GM12878 (cell line): Measurements from ENCODE around the gene GID4. TPM values are rescaled to one million over a fixed set of nuclear protein-coding genes. Genes with fewer than 3 reads are reported as not detected.

ENCODE experiments used
- ATAC-seq: fragments of 200-7000 bp; cut with Tn5 transposase; 3 replicates; pipeline ENCODE4 v1.9.1; 2020; ENCODE audit warnings: mild to moderate bottlenecking, moderate library complexity
- BruUV-seq: library from RNA; stranded (reverse); fragments of 400-500 nt; replicated peaks from 2 replicates; lab custom pipeline; 2021; lab: Mats Ljungman, UMichigan
- CTCF ChIA-PET: fragments of 300-600 bp; sonication (Branson Sonifier 250); formaldehyde crosslinking; extraction: SDS; loops from one replicate; lab custom pipeline; 2021; ENCODE audit warnings: inconsistent platforms; lab: Yijun Ruan, JAX
- POLR2A ChIA-PET: fragments of 350-600 bp; formaldehyde crosslinking; extraction: SDS; loops from one replicate; lab custom pipeline; 2021; ENCODE audit warnings: inconsistent platforms; lab: Charles Lee
- RAD21 ChIA-PET: fragments of 300-600 bp; sonication (Branson Sonifier 250); formaldehyde crosslinking; loops from one replicate; lab custom pipeline; 2023; ENCODE audit warnings: antibody characterized with exemption; ENCODE audit not compliant: unreplicated experiment; lab: Charles Lee
- SMC1A ChIA-PET: fragments of 300-600 bp; sonication (Branson Sonifier 250); formaldehyde crosslinking; loops from one replicate; lab custom pipeline; 2023; ENCODE audit not compliant: unreplicated experiment, uncharacterized antibody; lab: Charles Lee
- DNase-seq: peaks from one replicate; pipeline ENCODE4 v3.0.0-alpha.2; 2011; ENCODE audit warnings: low read depth, low spot score
- FAIRE-seq: peaks from 3 replicates; lab custom pipeline; 2011; peaks lifted over from hg19 to GRCh38; lab: Jason Lieb, UNC
- H2AFZ ChIP-seq: 2 replicates; pipeline ENCODE4 v1.6.0; 2011; ENCODE audit warnings: low read depth, low read length, control low read depth; ENCODE audit not compliant: control insufficient read depth
- H3K27ac ChIP-seq: 2 replicates; pipeline ENCODE4 v1.5.1; 2011; ENCODE audit warnings: control low read depth; ENCODE audit not compliant: control insufficient read depth, insufficient read depth
- H3K27me3 ChIP-seq, 2 experiments: replicated peaks in 1 of 2; 2 replicates each; pipeline versions ENCODE4 v1.6.0 to v1.6.1; 2011; ENCODE audit warnings: low read length in 1 of 2; ENCODE audit not compliant: control insufficient read depth in 2 of 2, insufficient read depth in 2 of 2
- H3K36me3 ChIP-seq, 2 experiments: 2 replicates each; pipeline ENCODE4 v1.5.1; 2011; ENCODE audit warnings: low read length in 1 of 2; ENCODE audit not compliant: control insufficient read depth in 2 of 2, insufficient read depth in 2 of 2
- H3K4me1 ChIP-seq: 2 replicates; pipeline ENCODE4 v1.6.1; 2011; ENCODE audit warnings: mild to moderate bottlenecking, low read length, moderate library complexity, mixed read lengths; ENCODE audit not compliant: control insufficient read depth, insufficient read depth
- H3K4me2 ChIP-seq: 2 replicates; pipeline ENCODE4 v1.6.0; 2011; ENCODE audit warnings: control low read depth; ENCODE audit not compliant: control insufficient read depth, insufficient read depth
- H3K4me3 ChIP-seq: fragments of 200-600 bp; sonication (generic); 2 replicates; pipeline ENCODE4 v1.5.1; 2016
- H3K79me2 ChIP-seq: 2 replicates; pipeline ENCODE4 v1.6.0; 2011; ENCODE audit warnings: low read length; ENCODE audit not compliant: control insufficient read depth, insufficient read depth
- H3K9ac ChIP-seq: 2 replicates; pipeline ENCODE4 v1.8.0; 2011; ENCODE audit warnings: low read length, control low read depth, mixed read lengths; ENCODE audit not compliant: control insufficient read depth, insufficient read depth
- H3K9me3 ChIP-seq: replicated peaks from 3 replicates; pipeline ENCODE4 v1.5.1; 2011; ENCODE audit warnings: mild to moderate bottlenecking, low read length; ENCODE audit not compliant: control insufficient read depth, insufficient read depth
- H4K20me1 ChIP-seq: 2 replicates; pipeline ENCODE4 v1.6.0; 2011; ENCODE audit not compliant: control insufficient read depth, insufficient read depth
- ATF7 ChIP-seq: fragments of 450-650 bp; IDR thresholded peaks from 2 replicates; pipeline ENCODE4 v1.6.1; 2016; ENCODE audit warnings: low read depth, mild to moderate bottlenecking
- DPF2 ChIP-seq: fragments of 450-650 bp; IDR thresholded peaks from 2 replicates; pipeline ENCODE4 v1.6.1; 2017; ENCODE audit warnings: mild to moderate bottlenecking
- MYC ChIP-seq: IDR thresholded peaks from 2 replicates; pipeline ENCODE4 v1.6.1; 2011; ENCODE audit warnings: mild to moderate bottlenecking, low read length, moderate library complexity, inconsistent platforms; ENCODE audit not compliant: insufficient read depth, insufficient replicate concordance, insufficient read length, severe bottlenecking
- PKNOX1 ChIP-seq: fragments of 450-650 bp; IDR thresholded peaks from 2 replicates; pipeline ENCODE4 v1.6.1; 2016; ENCODE audit warnings: mild to moderate bottlenecking
- ZNF207 ChIP-seq: fragments of 450-650 bp; IDR thresholded peaks from 2 replicates; pipeline ENCODE4 v1.6.1; 2014; ENCODE audit warnings: antibody characterized with exemption, mild to moderate bottlenecking, borderline replicate concordance
- WGBS: methylation state at CpG from one replicate; pipeline ENCODE4 v1.1.6; 2016; ENCODE audit warnings: low lambda C conversion rate; ENCODE audit not compliant: insufficient replicate concordance, insufficient coverage; ENCODE audit errors: missing lambda C conversion rate; 5-methylcytosine and 5-hydroxymethylcytosine counted together
- in situ Hi-C: fragments of 300-500 bp; cut with MboI; formaldehyde crosslinking; loops from 9 replicates; pipeline ENCODE4 v1.14.3; 2018; ENCODE audit warnings: mixed read lengths
- intact Hi-C: fragments of 100-400 bp; cut with micrococcal nuclease; formaldehyde crosslinking; loops from one replicate; pipeline ENCODE4 v1.14.2; 2022; ENCODE audit not compliant: unreplicated experiment
- polyA plus RNA-seq, 11 experiments: library from polyadenylated mRNA; depleted of rRNA in 4 of 11; unstranded in 6 of 11; stranded (reverse) in 5 of 11; fragments of >200 nt; fragmentation: Nextera tagmentation in 4 of 11; fragmentation: Illumina TruSeq in 1 of 11; extraction: Ambion mirVana in 4 of 11; extraction: Trizol in 1 of 11; gene quantifications; 1 replicate in 1 of 11; 2 replicates in 10 of 11; pipeline versions ENCODE4 v1.2.1 to v1.2.3, GENCODE V29; 2011 to 2016; ENCODE audit warnings: inconsistent platforms in 2 of 11, missing spikeins in 2 of 11, low read depth in 1 of 11
- total RNA-seq, 4 experiments: library from RNA; depleted of rRNA in 3 of 4; stranded (reverse); fragments of >200 nt in 3 of 4; fragmentation: Illumina TruSeq in 1 of 4; extraction: Trizol in 1 of 4; gene quantifications; 2 replicates each; pipeline versions ENCODE4 v1.2.1 to v1.2.3, GENCODE V29; 2013 to 2021
- TF ChIP-seq, protein P1 (sequence below): IDR thresholded peaks from 2 replicates; pipeline ENCODE4 v1.6.1; 2011; ENCODE audit warnings: mild to moderate bottlenecking, low read depth, low read length, moderate library complexity; ENCODE audit not compliant: insufficient replicate concordance
- TF ChIP-seq, protein P2 (sequence below): fragments of 450-650 bp; conservative IDR thresholded peaks from 2 replicates; pipeline ENCODE4 v1.6.1; 2017; ENCODE audit warnings: mild to moderate bottlenecking, moderate library complexity
- TF ChIP-seq, protein P3 (sequence below): IDR thresholded peaks from 2 replicates; pipeline ENCODE4 v1.6.1; 2012; ENCODE audit warnings: mild to moderate bottlenecking, low read depth, low read length

Gene GID4
- total and polyA plus RNA-seq, 10 of the 15 experiments (the other 5 are each of a cell fraction or from before 2014, with no cell fraction given): 0.93 to 7.3 (median 3.6) TPM

- TF ChIP-seq ZNF207: no peak
- TF ChIP-seq, protein P1, sequence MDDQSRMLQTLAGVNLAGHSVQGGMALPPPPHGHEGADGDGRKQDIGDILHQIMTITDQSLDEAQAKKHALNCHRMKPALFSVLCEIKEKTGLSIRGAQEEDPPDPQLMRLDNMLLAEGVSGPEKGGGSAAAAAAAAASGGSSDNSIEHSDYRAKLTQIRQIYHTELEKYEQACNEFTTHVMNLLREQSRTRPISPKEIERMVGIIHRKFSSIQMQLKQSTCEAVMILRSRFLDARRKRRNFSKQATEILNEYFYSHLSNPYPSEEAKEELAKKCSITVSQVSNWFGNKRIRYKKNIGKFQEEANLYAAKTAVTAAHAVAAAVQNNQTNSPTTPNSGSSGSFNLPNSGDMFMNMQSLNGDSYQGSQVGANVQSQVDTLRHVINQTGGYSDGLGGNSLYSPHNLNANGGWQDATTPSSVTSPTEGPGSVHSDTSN: no peak
- no peak for TF ChIP-seq ATF7
- TF ChIP-seq, all 136 proteins: peak for 0
- in situ Hi-C loops: no loop called here
- no TSS peak for BruUV-seq
- Histone ChIP-seq H2AFZ (no peak overlapping the region), H3K4me2 (no peak overlapping the region), H3K9me3 (no peaks in the 10 kb centered on the region), H3K27me3 (no peaks in the 10 kb centered on the region), H3K9ac (no peak overlapping the region), H4K20me1 (no peaks in the 10 kb centered on the region), H3K27ac (no peak overlapping the region), H3K4me3 (no peak overlapping the region), H3K4me1 (no peaks in the 10 kb centered on the region), H3K79me2 (no peaks in the 10 kb centered on the region), H3K36me3 (no peaks in the 10 kb centered on the region)
- no peak for DNase-seq
- no peak for FAIRE-seq
- ChIA-PET POLR2A (no interaction called here), RAD21 (no interaction called here), CTCF (no interaction called here), SMC1A (no interaction called here)
- 18% methylated on average over 6 of the region's 6 CpGs for WGBS
- no peak for ATAC-seq
- intact Hi-C loops: no loop called here
Observed at GRCh38 chr17:18074566-18075272, 35.5 kb downstream of the GID4 start.

DNA sequence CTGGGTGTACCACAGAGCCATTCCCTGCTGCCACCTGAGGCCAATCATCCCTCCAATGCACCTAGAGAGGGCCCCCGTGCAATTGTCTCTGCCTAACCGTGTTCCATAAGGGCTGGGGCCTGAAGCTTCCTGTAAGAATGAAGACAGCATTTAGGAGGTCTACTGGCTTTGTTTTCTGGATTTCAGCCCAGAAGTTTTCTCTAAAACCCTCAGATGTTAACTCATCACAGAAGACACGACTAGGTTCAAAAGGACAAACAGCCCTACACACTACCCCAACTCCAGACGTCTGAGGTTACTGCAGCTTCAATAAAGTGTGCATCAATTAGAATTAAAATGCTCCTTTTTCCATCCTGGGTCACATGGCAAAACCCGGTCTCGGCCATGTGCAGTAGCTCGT, 37.7 kb downstream of the GID4 start:
- no peaks in the 10 kb centered on the region for H3K36me3 ChIP-seq
- H2AFZ ChIP-seq: no peak overlapping the region
- ChIA-PET SMC1A (no interaction called here), RAD21 (no interaction called here), POLR2A (no interaction called here), CTCF (no interaction called here)
- no peaks in the 10 kb centered on the region for H4K20me1 ChIP-seq
- DNase-seq (no peak), ATAC-seq (no peak), FAIRE-seq (no peak)
- H3K27ac ChIP-seq: no peak overlapping the region
- no peaks in the 10 kb centered on the region for H3K9me3 ChIP-seq
- no peak overlapping the region for H3K4me2 ChIP-seq
- 37% methylated on average over 7 of the region's 7 CpGs for WGBS
- no peaks in the 10 kb centered on the region for H3K79me2 ChIP-seq
- H3K4me1 ChIP-seq: no peaks in the 10 kb centered on the region
- BruUV-seq: no TSS peak
- no peaks in the 10 kb centered on the region for H3K27me3 ChIP-seq
- no peak overlapping the region for H3K4me3 ChIP-seq
- in situ Hi-C loops: no loop called here
- H3K9ac ChIP-seq: no peak overlapping the region
- intact Hi-C loops: no loop called here
- TF ChIP-seq DPF2 (no peak), MYC (no peak), PKNOX1 (no peak)
- TF ChIP-seq, protein P2, sequence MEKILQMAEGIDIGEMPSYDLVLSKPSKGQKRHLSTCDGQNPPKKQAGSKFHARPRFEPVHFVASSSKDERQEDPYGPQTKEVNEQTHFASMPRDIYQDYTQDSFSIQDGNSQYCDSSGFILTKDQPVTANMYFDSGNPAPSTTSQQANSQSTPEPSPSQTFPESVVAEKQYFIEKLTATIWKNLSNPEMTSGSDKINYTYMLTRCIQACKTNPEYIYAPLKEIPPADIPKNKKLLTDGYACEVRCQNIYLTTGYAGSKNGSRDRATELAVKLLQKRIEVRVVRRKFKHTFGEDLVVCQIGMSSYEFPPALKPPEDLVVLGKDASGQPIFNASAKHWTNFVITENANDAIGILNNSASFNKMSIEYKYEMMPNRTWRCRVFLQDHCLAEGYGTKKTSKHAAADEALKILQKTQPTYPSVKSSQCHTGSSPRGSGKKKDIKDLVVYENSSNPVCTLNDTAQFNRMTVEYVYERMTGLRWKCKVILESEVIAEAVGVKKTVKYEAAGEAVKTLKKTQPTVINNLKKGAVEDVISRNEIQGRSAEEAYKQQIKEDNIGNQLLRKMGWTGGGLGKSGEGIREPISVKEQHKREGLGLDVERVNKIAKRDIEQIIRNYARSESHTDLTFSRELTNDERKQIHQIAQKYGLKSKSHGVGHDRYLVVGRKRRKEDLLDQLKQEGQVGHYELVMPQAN: no peak
- TF ChIP-seq, protein P3, sequence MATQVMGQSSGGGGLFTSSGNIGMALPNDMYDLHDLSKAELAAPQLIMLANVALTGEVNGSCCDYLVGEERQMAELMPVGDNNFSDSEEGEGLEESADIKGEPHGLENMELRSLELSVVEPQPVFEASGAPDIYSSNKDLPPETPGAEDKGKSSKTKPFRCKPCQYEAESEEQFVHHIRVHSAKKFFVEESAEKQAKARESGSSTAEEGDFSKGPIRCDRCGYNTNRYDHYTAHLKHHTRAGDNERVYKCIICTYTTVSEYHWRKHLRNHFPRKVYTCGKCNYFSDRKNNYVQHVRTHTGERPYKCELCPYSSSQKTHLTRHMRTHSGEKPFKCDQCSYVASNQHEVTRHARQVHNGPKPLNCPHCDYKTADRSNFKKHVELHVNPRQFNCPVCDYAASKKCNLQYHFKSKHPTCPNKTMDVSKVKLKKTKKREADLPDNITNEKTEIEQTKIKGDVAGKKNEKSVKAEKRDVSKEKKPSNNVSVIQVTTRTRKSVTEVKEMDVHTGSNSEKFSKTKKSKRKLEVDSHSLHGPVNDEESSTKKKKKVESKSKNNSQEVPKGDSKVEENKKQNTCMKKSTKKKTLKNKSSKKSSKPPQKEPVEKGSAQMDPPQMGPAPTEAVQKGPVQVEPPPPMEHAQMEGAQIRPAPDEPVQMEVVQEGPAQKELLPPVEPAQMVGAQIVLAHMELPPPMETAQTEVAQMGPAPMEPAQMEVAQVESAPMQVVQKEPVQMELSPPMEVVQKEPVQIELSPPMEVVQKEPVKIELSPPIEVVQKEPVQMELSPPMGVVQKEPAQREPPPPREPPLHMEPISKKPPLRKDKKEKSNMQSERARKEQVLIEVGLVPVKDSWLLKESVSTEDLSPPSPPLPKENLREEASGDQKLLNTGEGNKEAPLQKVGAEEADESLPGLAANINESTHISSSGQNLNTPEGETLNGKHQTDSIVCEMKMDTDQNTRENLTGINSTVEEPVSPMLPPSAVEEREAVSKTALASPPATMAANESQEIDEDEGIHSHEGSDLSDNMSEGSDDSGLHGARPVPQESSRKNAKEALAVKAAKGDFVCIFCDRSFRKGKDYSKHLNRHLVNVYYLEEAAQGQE: no peak
